Measurements from ENCODE around the gene RAB12. TPM values are rescaled to one million over a fixed set of nuclear protein-coding genes. Genes with fewer than 3 reads are reported as not detected.

Gene RAB12
- total RNA-seq, 1 donor, result 35.7 TPM

GRCh38 chr18:8673256-8674209 lies 64.3 kb downstream of the RAB12 start:
- Histone ChIP-seq H3K4me1 (ENCODE audit: insufficient read depth, low read length) (no peaks in the 10 kb centered on the region), H3K9me3 (ENCODE audit: low read depth, low read length) (no peaks in the 10 kb centered on the region), H3K27me3 (ENCODE audit: insufficient read depth, low read length) (no peaks in the 10 kb centered on the region), H3K4me3 (ENCODE audit: low read length) (no peak overlapping the region)

GRCh38 chr18:8675057-8675456 lies 65.8 kb downstream of the RAB12 start:
- no peaks in the 10 kb centered on the region for H3K9me3 ChIP-seq (ENCODE audit: low read depth, low read length)
- no peak overlapping the region for H3K4me3 ChIP-seq (ENCODE audit: low read length)
- H3K27me3 ChIP-seq (ENCODE audit: insufficient read depth, low read length), result no peaks in the 10 kb centered on the region
- no peaks in the 10 kb centered on the region for H3K4me1 ChIP-seq (ENCODE audit: insufficient read depth, low read length)

GRCh38 chr18:8681196-8681595 lies 72.0 kb downstream of the RAB12 start:
- Histone ChIP-seq H3K9me3 (ENCODE audit: low read depth, low read length) (no peaks in the 10 kb centered on the region), H3K4me3 (ENCODE audit: low read length) (no peak overlapping the region), H3K27me3 (ENCODE audit: insufficient read depth, low read length) (no peaks in the 10 kb centered on the region), H3K4me1 (ENCODE audit: insufficient read depth, low read length) (no peaks in the 10 kb centered on the region)

GRCh38 chr18:8684577-8684976 lies 75.3 kb downstream of the RAB12 start:
- no peaks in the 10 kb centered on the region for H3K9me3 ChIP-seq (ENCODE audit: low read depth, low read length)
- no peaks in the 10 kb centered on the region for H3K4me1 ChIP-seq (ENCODE audit: insufficient read depth, low read length)
- H3K4me3 ChIP-seq (ENCODE audit: low read length), result no peak overlapping the region
- no peaks in the 10 kb centered on the region for H3K27me3 ChIP-seq (ENCODE audit: insufficient read depth, low read length)

GRCh38 chr18:8685141-8685913 lies 76.1 kb downstream of the RAB12 start:
- Histone ChIP-seq H3K4me1 (ENCODE audit: insufficient read depth, low read length) (no peaks in the 10 kb centered on the region), H3K4me3 (ENCODE audit: low read length) (no peak overlapping the region), H3K27me3 (ENCODE audit: insufficient read depth, low read length) (no peaks in the 10 kb centered on the region), H3K9me3 (ENCODE audit: low read depth, low read length) (no peaks in the 10 kb centered on the region)

- H3K27me3 ChIP-seq (ENCODE audit: insufficient read depth, low read length), result no peaks in the 10 kb centered on the region
- H3K9me3 ChIP-seq (ENCODE audit: low read depth, low read length), result no peaks in the 10 kb centered on the region
- H3K4me1 ChIP-seq (ENCODE audit: insufficient read depth, low read length), result no peaks in the 10 kb centered on the region
- no peak overlapping the region for H3K4me3 ChIP-seq (ENCODE audit: low read length)
Observed at GRCh38 chr18:8685914-8686216, 76.6 kb downstream of the RAB12 start.

GRCh38 chr18:8686611-8687010 lies 77.4 kb downstream of the RAB12 start:
- H3K4me3 ChIP-seq (ENCODE audit: low read length), result no peak overlapping the region
- no peaks in the 10 kb centered on the region for H3K9me3 ChIP-seq (ENCODE audit: low read depth, low read length)
- no peaks in the 10 kb centered on the region for H3K27me3 ChIP-seq (ENCODE audit: insufficient read depth, low read length)
- H3K4me1 ChIP-seq (ENCODE audit: insufficient read depth, low read length), result no peaks in the 10 kb centered on the region

- no peak overlapping the region for H3K4me3 ChIP-seq (ENCODE audit: low read length)
- no peaks in the 10 kb centered on the region for H3K27me3 ChIP-seq (ENCODE audit: insufficient read depth, low read length)
- no peaks in the 10 kb centered on the region for H3K9me3 ChIP-seq (ENCODE audit: low read depth, low read length)
- H3K4me1 ChIP-seq (ENCODE audit: insufficient read depth, low read length), result no peaks in the 10 kb centered on the region
Observed at GRCh38 chr18:8688216-8688800, 79.1 kb downstream of the RAB12 start.

- no peaks in the 10 kb centered on the region for H3K4me1 ChIP-seq (ENCODE audit: insufficient read depth, low read length)
- H3K27me3 ChIP-seq (ENCODE audit: insufficient read depth, low read length), result no peaks in the 10 kb centered on the region
- H3K9me3 ChIP-seq (ENCODE audit: low read depth, low read length), result no peaks in the 10 kb centered on the region
- no peak overlapping the region for H3K4me3 ChIP-seq (ENCODE audit: low read length)
Observed at GRCh38 chr18:8688816-8689215, 79.6 kb downstream of the RAB12 start.

Other genes starting within 250 kb of the RAB12 start
- gene MTCL1, start 96.1 kb downstream of the RAB12 start, total RNA-seq, result 0.63 TPM

Data from mononuclear cell (primary cell).